H1 (cell line): ENCODE measurements around the gene SKA3. TPM values are rescaled to one million over a fixed set of nuclear protein-coding genes. Genes with fewer than 3 reads are reported as not detected.

Experiments
- CTCF ChIA-PET: fragments of 300-600 bp; sonication (Branson Sonifier 250); formaldehyde crosslinking; loops from one replicate; lab custom pipeline; 2021; ENCODE audit not compliant: partially characterized antibody; lab: Charles Lee
- POLR2A ChIA-PET: fragments of 300-600 bp; sonication (Branson Sonifier 250); formaldehyde crosslinking; loops from one replicate; lab custom pipeline; 2021; ENCODE audit warnings: inconsistent platforms; ENCODE audit not compliant: partially characterized antibody; lab: Charles Lee
- DNase-seq, 2 experiments: peaks; one replicate each; pipeline versions ENCODE4 v3.0.0 to v3.0.0-alpha.2; 2010 to 2022; ENCODE audit warnings: low spot score in 2 of 2, low read depth in 1 of 2, mixed read lengths in 1 of 2
- FAIRE-seq: peaks from 2 replicates; lab custom pipeline; 2011; peaks lifted over from hg19 to GRCh38; lab: Jason Lieb, UNC
- H2AFZ ChIP-seq: 2 replicates; pipeline ENCODE4 v1.8.1; 2012; ENCODE audit warnings: low read length, inconsistent platforms
- H2AK5ac ChIP-seq: 2 replicates; pipeline ENCODE4 v1.6.1; 2013; ENCODE audit warnings: low read depth, low read length
- H2BK120ac ChIP-seq: replicated peaks from 2 replicates; pipeline ENCODE3; 2013; ENCODE audit warnings: low read depth, low read length, inconsistent platforms
- H2BK12ac ChIP-seq: 2 replicates; pipeline ENCODE4 v1.6.1; 2013; ENCODE audit warnings: low read depth, low read length
- H2BK15ac ChIP-seq: 2 replicates; pipeline ENCODE4 v1.6.1; 2013; ENCODE audit warnings: low read length
- H2BK20ac ChIP-seq: 2 replicates; pipeline ENCODE4 v1.6.1; 2013; ENCODE audit warnings: low read length
- H2BK5ac ChIP-seq: 2 replicates; pipeline ENCODE4 v1.6.1; 2013; ENCODE audit warnings: low read depth, low read length
- H3K14ac ChIP-seq: 2 replicates; pipeline ENCODE4 v1.6.1; 2013; ENCODE audit warnings: inconsistent platforms; ENCODE audit not compliant: insufficient read length
- H3K18ac ChIP-seq: 2 replicates; pipeline ENCODE4 v1.6.1; 2013; ENCODE audit warnings: low read length; ENCODE audit errors: extremely low read depth
- H3K23ac ChIP-seq: 2 replicates; pipeline ENCODE4 v1.6.1; 2013; ENCODE audit warnings: inconsistent platforms; ENCODE audit not compliant: insufficient read length
- H3K23me2 ChIP-seq: 2 replicates; pipeline ENCODE4 v1.6.1; 2013; ENCODE audit warnings: low read depth, low read length
- H3K27ac ChIP-seq: 2 replicates; pipeline ENCODE4 v1.6.1; 2011; ENCODE audit warnings: low read depth, low read length, inconsistent platforms
- H3K27me3 ChIP-seq, 4 experiments: replicated peaks in 1 of 4; 1 replicate in 1 of 4; 2 replicates in 3 of 4; pipeline versions ENCODE4 v1.6.1 to v1.8.1; 2011 to 2013; ENCODE audit warnings: low read length in 3 of 4, mild to moderate bottlenecking in 3 of 4, inconsistent platforms in 2 of 4, mixed read lengths in 2 of 4, moderate library complexity in 1 of 4; ENCODE audit not compliant: control insufficient read depth in 3 of 4, insufficient read depth in 3 of 4; ENCODE audit errors: extremely low read depth in 1 of 4
- H3K36me3 ChIP-seq, 4 experiments: 2 replicates each; pipeline versions ENCODE4 v1.6.1 to v1.8.1; 2011 to 2013; ENCODE audit warnings: mild to moderate bottlenecking in 4 of 4, low read length in 3 of 4, moderate library complexity in 2 of 4, control low read depth in 1 of 4, inconsistent platforms in 1 of 4; ENCODE audit not compliant: insufficient read depth in 4 of 4, control insufficient read depth in 2 of 4
- H3K4ac ChIP-seq: replicated peaks from 2 replicates; pipeline ENCODE3; 2013; ENCODE audit warnings: low read length, low read depth, mixed read lengths, inconsistent platforms; ENCODE audit not compliant: insufficient read length
- H3K4me1 ChIP-seq, 4 experiments: replicated peaks in 1 of 4; 1 replicate in 1 of 4; 2 replicates in 3 of 4; pipeline versions ENCODE4 v1.6.1 to v1.8.1; 2011 to 2013; ENCODE audit warnings: low read length in 3 of 4, inconsistent platforms in 2 of 4, mixed read lengths in 1 of 4; ENCODE audit not compliant: insufficient read depth in 4 of 4, control insufficient read depth in 3 of 4
- H3K4me2 ChIP-seq, 2 experiments: 2 replicates each; pipeline versions ENCODE4 v1.6.1 to v1.8.1; 2011 to 2013; ENCODE audit warnings: low read depth in 2 of 2, low read length in 2 of 2, control low read depth in 1 of 2, inconsistent platforms in 1 of 2, mild to moderate bottlenecking in 1 of 2; ENCODE audit not compliant: insufficient read depth in 1 of 2
- H3K4me3 ChIP-seq, 4 experiments: fragments of 200-600, 300-600 bp in 1 of 4; sonication (generic), shearing (Covaris generic), sonication (Bioruptor Twin) in 1 of 4; 2 replicates each; pipeline versions ENCODE4 v1.5.1 to v1.8.1; 2011 to 2016; ENCODE audit warnings: low read length in 4 of 4, low read depth in 3 of 4, control low read depth in 2 of 4, inconsistent platforms in 2 of 4, mild to moderate bottlenecking in 2 of 4, mixed read lengths in 1 of 4, moderate library complexity in 1 of 4; ENCODE audit not compliant: insufficient read depth in 2 of 4; ENCODE audit errors: extremely low read depth in 1 of 4
- H3K56ac ChIP-seq: replicated peaks from 2 replicates; pipeline ENCODE3; 2013; ENCODE audit warnings: low read depth, mild to moderate bottlenecking, mixed read lengths, low read length, inconsistent platforms; ENCODE audit not compliant: insufficient read length
- H3K79me1 ChIP-seq: 2 replicates; pipeline ENCODE4 v1.6.1; 2013; ENCODE audit warnings: low read depth, low read length, control low read depth
- H3K79me2 ChIP-seq, 2 experiments: 2 replicates each; pipeline versions ENCODE4 v1.6.1 to v1.8.1; 2012 to 2013; ENCODE audit warnings: low read length in 2 of 2, mild to moderate bottlenecking in 2 of 2, inconsistent platforms in 1 of 2; ENCODE audit not compliant: insufficient read depth in 2 of 2, control insufficient read depth in 1 of 2
- H3K9ac ChIP-seq, 4 experiments: replicated peaks in 1 of 4; 1 replicate in 1 of 4; 2 replicates in 3 of 4; pipeline versions ENCODE4 v1.6.1 to v1.8.1; 2011 to 2013; ENCODE audit warnings: low read depth in 3 of 4, low read length in 3 of 4, control low read depth in 2 of 4, mild to moderate bottlenecking in 2 of 4, moderate library complexity in 2 of 4, inconsistent platforms in 1 of 4; ENCODE audit errors: extremely low read depth in 1 of 4
- H3K9me3 ChIP-seq, 2 experiments: 2 replicates each; pipeline versions ENCODE4 v1.6.1 to v1.8.1; 2012 to 2013; ENCODE audit warnings: mild to moderate bottlenecking in 2 of 2, moderate library complexity in 2 of 2, control low read depth in 1 of 2, inconsistent platforms in 1 of 2, low read depth in 1 of 2, low read length in 1 of 2, mixed read lengths in 1 of 2; ENCODE audit not compliant: insufficient read depth in 2 of 2
- H4K20me1 ChIP-seq, 2 experiments: replicated peaks in 1 of 2; 2 replicates each; pipeline versions ENCODE3 to v1.8.1; 2011 to 2013; ENCODE audit warnings: inconsistent platforms in 2 of 2, low read length in 2 of 2, mild to moderate bottlenecking in 1 of 2; ENCODE audit not compliant: insufficient read depth in 2 of 2, control insufficient read depth in 1 of 2
- H4K5ac ChIP-seq: 2 replicates; pipeline ENCODE4 v1.6.1; 2013; ENCODE audit warnings: low read length, low read depth, mixed read lengths, inconsistent platforms; ENCODE audit not compliant: insufficient read length
- H4K8ac ChIP-seq: 2 replicates; pipeline ENCODE4 v1.8.0; 2013; ENCODE audit warnings: mild to moderate bottlenecking, moderate library complexity, low read length, inconsistent platforms; ENCODE audit not compliant: insufficient read depth; ENCODE audit errors: extremely low read depth
- H4K91ac ChIP-seq: replicated peaks from 2 replicates; pipeline ENCODE3; 2013; ENCODE audit warnings: low read length, mixed read lengths, inconsistent platforms; ENCODE audit not compliant: insufficient read length
- BACH1 ChIP-seq: IDR thresholded peaks from 2 replicates; pipeline ENCODE4 v1.6.1; 2012; ENCODE audit warnings: low read length, improper control_type of control experiment
- BCL11A ChIP-seq, 2 experiments: IDR thresholded peaks; one replicate each; pipeline ENCODE4 v1.6.1; 2011; ENCODE audit warnings: low read depth in 2 of 2, low read length in 2 of 2, mild to moderate bottlenecking in 2 of 2
- HDAC2 ChIP-seq, 2 experiments: fragments of 300-600 bp in 1 of 2; sonication (generic) in 1 of 2; IDR thresholded peaks; 2 replicates each; pipeline ENCODE4 v1.6.1; 2011 to 2012; ENCODE audit warnings: low read depth in 2 of 2, low read length in 2 of 2, mild to moderate bottlenecking in 2 of 2, moderate library complexity in 2 of 2, borderline replicate concordance in 1 of 2, inconsistent platforms in 1 of 2
- PHF8 ChIP-seq: fragments of 200-600 bp; sonication (generic); conservative IDR thresholded peaks from 2 replicates; pipeline ENCODE4 v1.7.1; 2012; ENCODE audit warnings: low read depth, mild to moderate bottlenecking, inconsistent platforms, low read length, moderate library complexity
- POLR2A ChIP-seq, 2 experiments: IDR thresholded peaks; 1 replicate in 1 of 2; 2 replicates in 1 of 2; pipeline ENCODE4 v1.6.1; 2011; ENCODE audit warnings: low read depth in 2 of 2, low read length in 2 of 2, mild to moderate bottlenecking in 2 of 2; ENCODE audit errors: control extremely low read depth in 1 of 2
- WGBS, 2 experiments: shearing (Covaris generic) in 1 of 2; methylation state at CpG; one replicate each; pipeline versions ENCODE4 v1.1.6 to v1.1.7; 2013 to 2015; ENCODE audit warnings: low lambda C conversion rate in 2 of 2, mixed read lengths in 2 of 2, inconsistent platforms in 1 of 2, low coverage in 1 of 2, missing lambda C conversion rate in 1 of 2; ENCODE audit not compliant: insufficient replicate concordance in 2 of 2, insufficient coverage in 1 of 2, insufficient read length in 1 of 2; ENCODE audit errors: extremely low coverage in 1 of 2, missing lambda C conversion rate in 1 of 2; 5-methylcytosine and 5-hydroxymethylcytosine counted together
- polyA plus RNA-seq, 7 experiments: library from polyadenylated mRNA; depleted of rRNA in 3 of 7; stranded (reverse) in 5 of 7; unstranded in 2 of 7; fragments of >200 nt in 5 of 7; fragments of 200-250 nt in 2 of 7; gene quantifications; 1 replicate in 5 of 7; 2 replicates in 1 of 7; 4 replicates in 1 of 7; pipeline versions ENCODE4 v1.2.1 to v1.2.3, GENCODE V29; 2011 to 2013; ENCODE audit warnings: missing spikeins in 2 of 7, mixed read lengths in 2 of 7
- total RNA-seq: library from RNA; stranded (reverse); fragmentation: NEBNext Ultra II Directional; extraction: Animal tissue kit (Norgen Biotek cat#: 25700); gene quantifications from 2 replicates; pipeline ENCODE4 v1.2.1, GENCODE V29; 2021
- TF ChIP-seq, protein P1 (sequence below): IDR thresholded peaks from 2 replicates; pipeline ENCODE4 v1.6.1; 2011; ENCODE audit warnings: low read length, improper control_type of control experiment

SKA3 gene
- total and polyA plus RNA-seq, 2 of the 8 experiments (the other 6 are each of a cell fraction or from before 2014, with no cell fraction given) = 32.3 to 63.7 TPM

DNA sequence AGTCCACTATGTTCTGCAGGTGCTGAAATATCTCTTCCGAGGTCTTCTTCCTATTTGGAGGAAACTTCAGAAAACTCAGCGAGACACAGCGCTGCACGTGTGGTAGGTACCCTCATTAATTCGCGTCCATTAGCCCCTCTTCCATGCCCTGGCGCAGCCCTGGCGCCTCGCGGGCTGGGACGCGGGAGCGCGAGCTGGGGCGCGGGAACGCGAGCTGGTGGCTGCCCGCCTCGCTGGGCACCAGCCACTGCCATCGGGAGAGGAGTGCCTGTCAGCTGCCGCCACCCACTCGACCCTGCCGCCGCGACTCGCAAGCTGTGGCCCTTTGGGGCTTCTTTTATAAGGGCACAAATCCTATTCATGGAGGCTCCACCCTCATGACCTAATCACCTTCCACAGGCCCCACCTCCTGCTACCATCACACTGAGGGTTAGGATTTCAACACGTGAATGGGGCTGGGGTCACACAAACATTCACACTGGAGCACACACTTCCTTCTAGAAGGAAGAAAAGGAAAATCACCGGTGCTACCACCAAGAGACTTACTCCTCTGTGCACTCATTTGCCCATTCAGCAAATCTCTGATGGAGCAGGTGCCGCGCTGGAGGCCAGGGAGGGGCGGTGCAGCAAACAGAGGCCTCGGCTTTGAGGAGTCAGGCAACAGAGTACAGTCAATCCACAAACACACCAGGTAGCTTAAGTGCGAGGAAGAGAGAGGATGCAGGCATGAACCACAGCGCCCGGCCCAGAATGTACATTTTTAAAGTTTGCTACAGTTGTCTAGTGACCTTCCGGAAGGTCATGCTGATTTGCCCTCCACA is 71.9 kb downstream of the SKA3 start:
- Histone ChIP-seq H2BK20ac (no peak overlapping the region), H2BK120ac (no peak overlapping the region), H3K4me1 (no peaks in the 10 kb centered on the region), H3K27me3 (no peaks in the 10 kb centered on the region), H3K27ac (no peak overlapping the region), H4K8ac (peak overlapping the region; percentile 59; the same call in 1 of the 2 replicates), H3K36me3 (no peaks in the 10 kb centered on the region), H3K9ac (no peak overlapping the region), H4K91ac (no peak overlapping the region), H4K20me1 (no peaks in the 10 kb centered on the region), H2BK12ac (0 out of 2 replicates have a peak overlapping the region, but pooled peaks have one; percentile 27), H3K14ac (no peak overlapping the region), H3K56ac (no peak overlapping the region), H3K79me1 (no peaks in the 10 kb centered on the region), H3K23ac (no peak overlapping the region), H2AK5ac (no peak overlapping the region), H3K4ac (no peak overlapping the region), H3K9me3 (no peaks in the 10 kb centered on the region), H3K4me2 (no peak overlapping the region), H2BK5ac (no peak overlapping the region), H3K23me2 (no peaks in the 10 kb centered on the region), H3K4me3 (no peak overlapping the region), H4K5ac (no peak overlapping the region), H3K79me2 (no peaks in the 10 kb centered on the region), H3K18ac (no peak overlapping the region), H2BK15ac (no peak overlapping the region), H2AFZ (no peak overlapping the region)
- ChIA-PET POLR2A (no interaction called here), CTCF (no interaction called here)
- DNase-seq (no peak), FAIRE-seq (no peak)
- TF ChIP-seq BACH1 (no peak), PHF8 (no peak), BCL11A (IDR thresholded peaks at IDR 0.05; ENCODE audit: low read depth in 2 of 2, low read length in 2 of 2) (no peak), HDAC2 (IDR thresholded peaks at IDR 0.05; ENCODE audit: borderline replicate concordance in 1 of 2, low read depth in 2 of 2, low read length in 2 of 2) (no peak), POLR2A (IDR thresholded peaks at IDR 0.05; ENCODE audit: control extremely low read depth in 1 of 2, low read depth in 2 of 2, low read length in 2 of 2) (no peak)
- TF ChIP-seq, protein P1, sequence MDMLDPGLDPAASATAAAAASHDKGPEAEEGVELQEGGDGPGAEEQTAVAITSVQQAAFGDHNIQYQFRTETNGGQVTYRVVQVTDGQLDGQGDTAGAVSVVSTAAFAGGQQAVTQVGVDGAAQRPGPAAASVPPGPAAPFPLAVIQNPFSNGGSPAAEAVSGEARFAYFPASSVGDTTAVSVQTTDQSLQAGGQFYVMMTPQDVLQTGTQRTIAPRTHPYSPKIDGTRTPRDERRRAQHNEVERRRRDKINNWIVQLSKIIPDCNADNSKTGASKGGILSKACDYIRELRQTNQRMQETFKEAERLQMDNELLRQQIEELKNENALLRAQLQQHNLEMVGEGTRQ = no peak
- WGBS, 2 experiments = 93% methylated on average over 37 of the region's 37 CpGs; no CpG with 5 or more reads in 1 of the 2 experiments
